ENCODE measurements around the gene ELP6. TPM values are rescaled to one million over a fixed set of nuclear protein-coding genes. Genes with fewer than 3 reads are reported as not detected.

The ELP6 gene
- total RNA-seq, 2 donors from 2014 or later = 43.8 to 56.8 TPM

- no peaks in the 10 kb centered on the region for H3K27me3 ChIP-seq (ENCODE audit: control insufficient read depth, insufficient read depth, low read length, poor library complexity, severe bottlenecking)
- no peak overlapping the region for H3K4me3 ChIP-seq (ENCODE audit: low read length)
- H3K4me1 ChIP-seq (ENCODE audit: control insufficient read depth, insufficient read depth, low read length) = no peaks in the 10 kb centered on the region
- TF ChIP-seq CTCF (conservative IDR thresholded peaks at IDR 0.05) = no peak
- H3K36me3 Mint-ChIP-seq (ENCODE audit: low read depth) = no peaks in the 10 kb centered on the region
- no peak overlapping the region for H3K9ac ChIP-seq (ENCODE audit: extremely low read depth, low read length, poor library complexity, severe bottlenecking)
- 90 to 92% methylated on average over 7 of the region's 7 CpGs for WGBS, 2 experiments (ENCODE audit: insufficient coverage in 1 of 2, insufficient read length in 1 of 2)
- DNase-seq = no peak
- H3K9me3 Mint-ChIP-seq = peaks cover 7% of the 10 kb centered on the region
- H3K4me1 Mint-ChIP-seq = no peaks in the 10 kb centered on the region
- H3K9me3 ChIP-seq (ENCODE audit: control insufficient read depth, low read length) = no peaks in the 10 kb centered on the region
- peaks cover 13% of the 10 kb centered on the region for H3K27me3 Mint-ChIP-seq (ENCODE audit: insufficient read depth)
- no peak overlapping the region for H3K4me3 Mint-ChIP-seq
- H3K27ac Mint-ChIP-seq = no peak overlapping the region
- H3K36me3 ChIP-seq (ENCODE audit: control insufficient read depth, insufficient read depth, low read length) = no peaks in the 10 kb centered on the region
- H3K27ac ChIP-seq (ENCODE audit: low read depth, low read length) = no peak overlapping the region
Measured at GRCh38 chr3:47553407-47553806, 39.9 kb upstream of the ELP6 start.

- H3K27me3 Mint-ChIP-seq (ENCODE audit: insufficient read depth) = no peaks in the 10 kb centered on the region
- H3K9me3 Mint-ChIP-seq = peaks cover 5% of the 10 kb centered on the region
- no peaks in the 10 kb centered on the region for H3K36me3 ChIP-seq (ENCODE audit: control insufficient read depth, insufficient read depth, low read length)
- H3K27ac ChIP-seq (ENCODE audit: low read depth, low read length) = no peak overlapping the region
- H3K4me1 Mint-ChIP-seq = no peaks in the 10 kb centered on the region
- DNase-seq = no peak
- no peaks in the 10 kb centered on the region for H3K36me3 Mint-ChIP-seq (ENCODE audit: low read depth)
- H3K4me3 ChIP-seq (ENCODE audit: low read length) = no peak overlapping the region
- 80 to 88% methylated on average over 15 to 21 of the region's 21 CpGs for WGBS, 2 experiments (ENCODE audit: insufficient coverage in 1 of 2, insufficient read length in 1 of 2)
- TF ChIP-seq CTCF (conservative IDR thresholded peaks at IDR 0.05) = no peak
- no peaks in the 10 kb centered on the region for H3K27me3 ChIP-seq (ENCODE audit: control insufficient read depth, insufficient read depth, low read length, poor library complexity, severe bottlenecking)
- no peaks in the 10 kb centered on the region for H3K4me1 ChIP-seq (ENCODE audit: control insufficient read depth, insufficient read depth, low read length)
- no peaks in the 10 kb centered on the region for H3K9me3 ChIP-seq (ENCODE audit: control insufficient read depth, low read length)
- no peak overlapping the region for H3K9ac ChIP-seq (ENCODE audit: extremely low read depth, low read length, poor library complexity, severe bottlenecking)
- H3K27ac Mint-ChIP-seq = no peak overlapping the region
- no peak overlapping the region for H3K4me3 Mint-ChIP-seq
Measured at GRCh38 chr3:47542471-47543173, 29.1 kb upstream of the ELP6 start.

- no peak overlapping the region for H3K27ac Mint-ChIP-seq
- TF ChIP-seq CTCF (conservative IDR thresholded peaks at IDR 0.05) = no peak
- H3K27me3 Mint-ChIP-seq (ENCODE audit: insufficient read depth) = no peaks in the 10 kb centered on the region
- no peak overlapping the region for H3K27ac ChIP-seq (ENCODE audit: low read depth, low read length)
- 79% methylated on average over 3 to 6 of the region's 6 CpGs for WGBS, 2 experiments (ENCODE audit: insufficient coverage in 1 of 2, insufficient read length in 1 of 2)
- no peak overlapping the region for H3K4me3 Mint-ChIP-seq
- DNase-seq = no peak
- H3K27me3 ChIP-seq (ENCODE audit: control insufficient read depth, insufficient read depth, low read length, poor library complexity, severe bottlenecking) = no peaks in the 10 kb centered on the region
- no peaks in the 10 kb centered on the region for H3K9me3 ChIP-seq (ENCODE audit: control insufficient read depth, low read length)
- H3K9me3 Mint-ChIP-seq = peaks cover 7% of the 10 kb centered on the region
- H3K4me1 ChIP-seq (ENCODE audit: control insufficient read depth, insufficient read depth, low read length) = no peaks in the 10 kb centered on the region
- no peak overlapping the region for H3K9ac ChIP-seq (ENCODE audit: extremely low read depth, low read length, poor library complexity, severe bottlenecking)
- no peak overlapping the region for H3K4me3 ChIP-seq (ENCODE audit: low read length)
- H3K36me3 Mint-ChIP-seq (ENCODE audit: low read depth) = no peaks in the 10 kb centered on the region
- H3K36me3 ChIP-seq (ENCODE audit: control insufficient read depth, insufficient read depth, low read length) = no peaks in the 10 kb centered on the region
- H3K4me1 Mint-ChIP-seq = no peaks in the 10 kb centered on the region
Measured at GRCh38 chr3:47541583-47542108, 28.1 kb upstream of the ELP6 start.
